Esophagus squamous epithelium (tissue), 5 donors: ENCODE data around the gene MYL2. TPM values are rescaled to one million over a fixed set of nuclear protein-coding genes. Genes with fewer than 3 reads are reported as not detected.

Source experiments
- DNase-seq: peaks from one replicate; lab custom pipeline; 2025; lab: John Stamatoyannopoulos, UW
- H3K27ac ChIP-seq, 4 donors: fragments of 200-600 bp; sonication (generic); one replicate each; pipeline ENCODE4 v1.5.1; 2016 to 2019; ENCODE audit warnings: mild to moderate bottlenecking in 1 of 4
- H3K27me3 ChIP-seq, 4 donors: fragments of 200-600 bp; sonication (generic); 1 replicate in 3 of 4; 2 replicates in 1 of 4; pipeline versions ENCODE4 v1.5.1 to v1.6.0; 2017 to 2021; ENCODE audit warnings: antibody characterized with exemption in 1 of 4
- H3K36me3 ChIP-seq, 3 donors: fragments of 200-600 bp; sonication (generic); one replicate each; pipeline ENCODE4 v1.5.1; 2016 to 2019
- H3K4me1 ChIP-seq, 3 donors: fragments of 200-600 bp; sonication (generic); one replicate each; pipeline ENCODE4 v1.5.1; 2017 to 2019
- H3K4me3 ChIP-seq, 4 donors: fragments of 200-600 bp; sonication (generic); 1 replicate in 3 of 4; 2 replicates in 1 of 4; pipeline ENCODE4 v1.5.1; 2016 to 2019; ENCODE audit warnings: mild to moderate bottlenecking in 2 of 4, moderate library complexity in 1 of 4
- H3K9me3 ChIP-seq, 3 donors: fragments of 200-600 bp; sonication (generic); one replicate each; pipeline ENCODE4 v1.5.1; 2016 to 2019
- CTCF ChIP-seq, 6 experiments: fragments of 450-650 bp in 4 of 6; fragments of 200-600 bp in 2 of 6; sonication (generic) in 2 of 6; IDR thresholded peaks; one replicate each; pipeline ENCODE4 v1.5.1; 2016 to 2019; ENCODE audit warnings: antibody characterized with exemption in 6 of 6, mild to moderate bottlenecking in 4 of 6, moderate library complexity in 4 of 6
- POLR2A ChIP-seq, 4 donors: fragments of 450-650 bp; IDR thresholded peaks; one replicate each; pipeline ENCODE4 v1.6.1; 2017; ENCODE audit warnings: antibody characterized with exemption in 4 of 4, mild to moderate bottlenecking in 4 of 4, moderate library complexity in 3 of 4
- WGBS, 2 donors: methylation state at CpG; one replicate each; pipeline ENCODE4 v1.1.5; 2018; 5-methylcytosine and 5-hydroxymethylcytosine counted together
- intact Hi-C: fragments of 100-400 bp; cut with DNase I; formaldehyde crosslinking; loops from one replicate; pipeline ENCODE4 v1.15.0; 2022
- total RNA-seq, 4 donors: library from RNA; depleted of rRNA; stranded (reverse); fragments of >200 nt; gene quantifications; one replicate each; pipeline ENCODE4 v1.1.0, GENCODE V29; 2016
- donor health status: DM: yes; HTN: yes; CAD: no.

Gene MYL2
- total RNA-seq, 4 donors from 2014 or later, result not detected

GRCh38 chr12:110923192-110923591 is 2.8 kb upstream of the MYL2 start:
- peaks cover 0 to 71% (median 3%) of the 10 kb centered on the region in 4 donors for H3K27me3 ChIP-seq
- TF ChIP-seq CTCF (IDR thresholded peaks at IDR 0.05) (no peak), POLR2A (IDR thresholded peaks at IDR 0.05) (no peak)
- WGBS, 2 donors, result 63 to 89% methylated on average over 4 of the region's 4 CpGs

GRCh38 chr12:110922652-110923051 is 2.3 kb upstream of the MYL2 start:
- WGBS, 2 donors, result 71 to 75% methylated on average over 7 of the region's 7 CpGs
- H3K9me3 ChIP-seq, result no peaks in the 10 kb centered on the region
- no peak overlapping the region for H3K4me3 ChIP-seq
- intact Hi-C loops, result no loop called here
- peaks cover 0 to 77% (median 3%) of the 10 kb centered on the region in 4 donors for H3K27me3 ChIP-seq
- TF ChIP-seq POLR2A (IDR thresholded peaks at IDR 0.05), result no peak
- no peak for TF ChIP-seq CTCF (IDR thresholded peaks at IDR 0.05)
- no peak for DNase-seq
- H3K36me3 ChIP-seq, result no peaks in the 10 kb centered on the region
- no peaks in the 10 kb centered on the region for H3K4me1 ChIP-seq
- no peak overlapping the region for H3K27ac ChIP-seq

More at GRCh38 chr12:110923192-110923591, 2.8 kb upstream of the MYL2 start:
- intact Hi-C loops, result no loop called here
- Histone ChIP-seq H3K27ac (no peak overlapping the region), H3K4me3 (no peak overlapping the region), H3K36me3 (no peaks in the 10 kb centered on the region), H3K9me3 (no peaks in the 10 kb centered on the region), H3K4me1 (no peaks in the 10 kb centered on the region)
- no peak for DNase-seq

DNA sequence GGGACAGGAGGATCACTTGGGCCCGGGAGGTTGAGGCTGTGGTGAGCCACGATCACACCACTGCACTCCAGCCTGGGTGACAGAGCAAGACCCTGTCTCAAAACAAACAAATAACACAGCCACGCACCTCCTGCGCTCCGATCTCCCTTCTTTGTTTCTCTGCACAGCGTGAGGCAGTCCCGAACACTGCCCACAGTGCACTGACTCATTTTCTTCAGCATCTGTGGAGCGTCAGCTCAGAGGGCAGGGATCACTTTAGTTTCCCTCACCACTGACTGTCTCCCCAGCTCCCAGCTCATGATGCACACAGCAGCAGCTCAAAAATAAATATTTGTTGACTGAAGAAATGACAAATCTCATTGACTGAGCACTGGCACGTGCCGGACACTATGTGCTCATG is 883 bp upstream of the MYL2 start:
- no peaks in the 10 kb centered on the region for H3K4me1 ChIP-seq
- TF ChIP-seq CTCF (IDR thresholded peaks at IDR 0.05) (no peak), POLR2A (IDR thresholded peaks at IDR 0.05) (no peak)
- H3K4me3 ChIP-seq, result no peak overlapping the region
- 75 to 86% methylated on average over 8 of the region's 10 CpGs for WGBS, 2 donors
- intact Hi-C loops, result no loop called here
- no peaks in the 10 kb centered on the region for H3K9me3 ChIP-seq
- H3K27me3 ChIP-seq, result peaks cover 0 to 82% (median 3%) of the 10 kb centered on the region in 4 donors
- no peak for DNase-seq
- no peak overlapping the region for H3K27ac ChIP-seq
- H3K36me3 ChIP-seq, result no peaks in the 10 kb centered on the region

DNA sequence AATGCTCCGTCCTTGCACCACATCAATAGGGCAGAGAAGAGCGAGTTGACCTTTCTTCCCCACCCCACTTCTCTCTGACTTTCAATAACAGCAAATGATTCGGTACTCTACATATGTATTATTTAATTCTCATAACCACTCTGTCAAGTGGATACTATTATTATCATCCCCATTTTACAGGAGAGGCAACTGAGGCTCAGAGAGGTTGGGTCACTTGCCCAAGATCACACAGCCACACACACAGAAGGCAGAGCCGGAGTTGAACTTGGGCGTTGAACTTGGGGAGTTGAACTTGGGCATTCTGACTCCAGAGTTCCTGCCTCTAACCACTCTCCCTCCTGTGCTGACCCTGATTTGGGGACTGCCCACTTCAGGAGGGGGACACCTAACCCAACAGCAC is 659 bp downstream of the MYL2 start:
- H3K36me3 ChIP-seq, result no peaks in the 10 kb centered on the region
- TF ChIP-seq CTCF (IDR thresholded peaks at IDR 0.05) (no peak), POLR2A (IDR thresholded peaks at IDR 0.05) (no peak)
- intact Hi-C loops, result no loop called here
- no peak for DNase-seq
- H3K27me3 ChIP-seq, result peaks cover 0 to 72% (median 3%) of the 10 kb centered on the region in 4 donors
- WGBS, 2 donors, result 85 to 92% methylated on average over 5 of the region's 5 CpGs
- H3K9me3 ChIP-seq, result no peaks in the 10 kb centered on the region
- H3K4me1 ChIP-seq, result no peaks in the 10 kb centered on the region
- no peak overlapping the region for H3K27ac ChIP-seq
- H3K4me3 ChIP-seq, result no peak overlapping the region

GRCh38 chr12:110917961-110918360 is 2.4 kb downstream of the MYL2 start:
- intact Hi-C loops, result no loop called here
- 66 to 71% methylated on average over 6 to 7 of the region's 7 CpGs for WGBS, 2 donors
- Histone ChIP-seq H3K27me3 (peaks cover 0 to 69% (median 3%) of the 10 kb centered on the region in 4 donors), H3K4me1 (no peaks in the 10 kb centered on the region), H3K4me3 (no peak overlapping the region), H3K27ac (no peak overlapping the region), H3K36me3 (no peaks in the 10 kb centered on the region), H3K9me3 (no peaks in the 10 kb centered on the region)
- no peak for TF ChIP-seq POLR2A (IDR thresholded peaks at IDR 0.05)
- no peak for TF ChIP-seq CTCF (IDR thresholded peaks at IDR 0.05)
- DNase-seq, result no peak
